SU-DHL-6 (cell line): ENCODE results near the gene CNTN6.

ENCODE experiments used
- H2AFZ ChIP-seq: fragments of 200-600 bp; sonication (generic); 2 replicates; pipeline ENCODE4 v1.6.1; 2014; ENCODE audit warnings: low read depth, mild to moderate bottlenecking, moderate library complexity, mixed read lengths, antibody characterized with exemption, low read length; ENCODE audit not compliant: severe bottlenecking
- H3F3A ChIP-seq: fragments of 200-600 bp; shearing (Covaris generic); 2 replicates; pipeline ENCODE4 v1.6.0; 2016; ENCODE audit warnings: antibody characterized with exemption, mild to moderate bottlenecking; ENCODE audit not compliant: insufficient read depth
- H3K27ac ChIP-seq: fragments of 200-600 bp; sonication (generic); 2 replicates; pipeline ENCODE4 v1.5.1; 2016; ENCODE audit warnings: low read depth, mild to moderate bottlenecking, low read length, moderate library complexity, mixed read lengths
- H3K27me3 ChIP-seq: fragments of 200-600 bp; sonication (generic), shearing (Covaris generic); 2 replicates; pipeline ENCODE4 v1.6.0; 2014; ENCODE audit warnings: mild to moderate bottlenecking, low read length
- H3K36me3 ChIP-seq: fragments of 200-600 bp; sonication (generic); 2 replicates; pipeline ENCODE4 v1.6.1; 2014; ENCODE audit warnings: mild to moderate bottlenecking, low read length, mixed read lengths
- H3K4me2 ChIP-seq: fragments of 300-600, 200-600 bp; shearing (Covaris generic), sonication (generic); 2 replicates; pipeline ENCODE4 v1.6.0; 2014; ENCODE audit warnings: low read length, low read depth, mild to moderate bottlenecking; ENCODE audit not compliant: poor library complexity, severe bottlenecking
- H3K4me3 ChIP-seq: fragments of 200-600 bp; sonication (generic); 2 replicates; pipeline ENCODE4 v1.5.1; 2014; ENCODE audit warnings: antibody characterized with exemption, low read length, mild to moderate bottlenecking, mixed read lengths; ENCODE audit not compliant: insufficient read depth, poor library complexity, severe bottlenecking
- H3K79me2 ChIP-seq: fragments of 200-600 bp; sonication (generic); 2 replicates; pipeline ENCODE4 v1.6.1; 2014; ENCODE audit warnings: mild to moderate bottlenecking, low read length, moderate library complexity; ENCODE audit not compliant: insufficient read depth
- H3K9ac ChIP-seq: fragments of 200-600 bp; sonication (generic); 2 replicates; pipeline ENCODE4 v1.7.0; 2014; ENCODE audit warnings: mild to moderate bottlenecking, low read length
- H3K9me2 ChIP-seq: fragments of 200-600 bp; sonication (generic); replicated peaks from 2 replicates; pipeline ENCODE4 v1.6.1; 2014; ENCODE audit warnings: low read length; ENCODE audit not compliant: insufficient read depth
- H3K9me3 ChIP-seq: fragments of 200-600 bp; sonication (generic); 2 replicates; pipeline ENCODE4 v1.6.1; 2014; ENCODE audit warnings: low read length, mixed read lengths; ENCODE audit not compliant: insufficient read depth
- H4K20me1 ChIP-seq: fragments of 200-600 bp; sonication (generic); 2 replicates; pipeline ENCODE4 v1.6.1; 2014; ENCODE audit warnings: low read depth, mild to moderate bottlenecking, antibody characterized with exemption, low read length, moderate library complexity, mixed read lengths
- CTCF ChIP-seq: fragments of 200-600 bp; sonication (generic); IDR thresholded peaks from one replicate; pipeline ENCODE4 v1.5.1; 2017; ENCODE audit warnings: antibody characterized with exemption, mild to moderate bottlenecking, low read length, moderate library complexity; ENCODE audit not compliant: insufficient read depth, poor library complexity, severe bottlenecking
- EZH2phosphoT487 ChIP-seq: fragments of 200-600 bp; sonication (generic), shearing (Covaris generic); conservative IDR thresholded peaks from 2 replicates; pipeline ENCODE4 v1.6.1; 2018; ENCODE audit warnings: mild to moderate bottlenecking, antibody characterized with exemption, low read length, moderate library complexity, mixed read lengths

The CNTN6 gene

GRCh38 chr3:1092771-1093170, at the start of gene CNTN6:
TSS of gene CNTN6 (plus strand) at chr3:1093024. CDS start at chr3:1148009, 54,985 bp downstream.
- H3K9me3 ChIP-seq = no peaks in the 10 kb centered on the region
- H3K27ac ChIP-seq = no peak within 1 kb of the TSS
- no peak within 1 kb of the TSS for H3K9ac ChIP-seq
- H3F3A ChIP-seq = no peaks in the 10 kb centered on the region
- no peak within 1 kb of the TSS for H3K4me2 ChIP-seq
- no peaks in the 10 kb centered on the region; the same call in 1 of the 2 replicates for H3K27me3 ChIP-seq
- H3K79me2 ChIP-seq = no peaks in the 10 kb centered on the region
- H3K9me2 ChIP-seq = no peaks in the 10 kb centered on the region
- no peak for TF ChIP-seq EZH2phosphoT487
- TF ChIP-seq CTCF = no peak
- H3K4me3 ChIP-seq = no peak within 1 kb of the TSS
- H3K36me3 ChIP-seq = no peaks in the 10 kb centered on the region
- no peaks in the 10 kb centered on the region for H4K20me1 ChIP-seq
- H2AFZ ChIP-seq = no peak within 1 kb of the TSS

DNA sequence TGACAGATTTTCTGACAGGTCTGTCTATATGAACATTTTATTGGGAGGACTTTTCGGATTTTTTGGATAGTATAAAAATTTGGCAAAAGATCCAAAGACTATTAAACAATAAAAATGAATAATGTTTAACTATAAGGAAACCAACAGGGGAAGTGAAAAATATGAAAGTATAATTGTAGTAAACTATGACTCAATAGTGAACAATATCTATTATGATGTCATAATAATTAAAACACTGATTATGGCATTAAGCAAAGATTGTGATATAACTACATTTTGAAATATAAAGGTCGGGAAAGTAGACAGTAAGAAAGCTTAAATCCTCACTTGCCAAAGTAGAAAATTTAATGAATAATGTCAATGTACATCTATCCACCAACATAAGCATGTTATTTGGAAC, 44.3 kb upstream of the CNTN6 start:
- no peak overlapping the region for H3K4me2 ChIP-seq
- H3K27me3 ChIP-seq = no peaks in the 10 kb centered on the region
- no peaks in the 10 kb centered on the region for H3F3A ChIP-seq
- H3K4me3 ChIP-seq = no peak overlapping the region
- no peak overlapping the region for H2AFZ ChIP-seq
- H4K20me1 ChIP-seq = no peaks in the 10 kb centered on the region
- H3K9me3 ChIP-seq = no peaks in the 10 kb centered on the region
- H3K9me2 ChIP-seq = no peaks in the 10 kb centered on the region
- no peaks in the 10 kb centered on the region; the same call in 1 of the 2 replicates for H3K36me3 ChIP-seq
- H3K79me2 ChIP-seq = no peaks in the 10 kb centered on the region
- no peak overlapping the region for H3K27ac ChIP-seq
- H3K9ac ChIP-seq = no peak overlapping the region
- no peak for TF ChIP-seq CTCF
- TF ChIP-seq EZH2phosphoT487 = no peak

- Histone ChIP-seq H3K27ac (no peak overlapping the region), H2AFZ (no peak overlapping the region), H3K36me3 (no peaks in the 10 kb centered on the region), H3F3A (no peaks in the 10 kb centered on the region), H3K9me2 (no peaks in the 10 kb centered on the region), H3K9ac (no peak overlapping the region), H3K4me2 (no peak overlapping the region), H3K27me3 (no peaks in the 10 kb centered on the region), H3K79me2 (no peaks in the 10 kb centered on the region), H4K20me1 (no peaks in the 10 kb centered on the region), H3K9me3 (no peaks in the 10 kb centered on the region), H3K4me3 (no peak overlapping the region)
- no peak for TF ChIP-seq EZH2phosphoT487
- TF ChIP-seq CTCF = no peak
Measured at GRCh38 chr3:1055870-1056269, 37.0 kb upstream of the CNTN6 start.

DNA sequence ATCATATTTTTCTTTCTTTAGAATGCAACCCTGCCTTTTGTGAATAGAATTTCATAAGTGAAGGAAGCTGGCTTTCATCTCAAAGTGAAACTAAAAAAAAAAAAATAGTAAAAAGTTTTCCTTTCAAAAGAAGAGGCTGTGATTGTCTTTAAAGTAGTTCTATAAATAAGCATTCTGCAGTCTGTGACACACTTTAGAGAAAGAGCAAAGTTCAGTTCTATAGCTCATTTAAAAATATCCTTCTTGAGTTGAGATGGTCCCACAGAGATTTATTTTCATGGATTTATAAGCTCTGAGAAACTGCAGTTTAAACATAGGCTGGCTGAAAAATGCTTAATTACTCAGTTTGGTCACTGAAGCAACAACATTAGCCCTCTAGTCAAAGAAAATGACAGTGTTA, 36.1 kb upstream of the CNTN6 start:
- Histone ChIP-seq H4K20me1 (no peaks in the 10 kb centered on the region), H3K79me2 (no peaks in the 10 kb centered on the region), H3K27ac (no peak overlapping the region), H3K9me3 (no peaks in the 10 kb centered on the region), H3F3A (no peaks in the 10 kb centered on the region), H3K27me3 (no peaks in the 10 kb centered on the region), H3K9me2 (no peaks in the 10 kb centered on the region), H2AFZ (no peak overlapping the region), H3K36me3 (no peaks in the 10 kb centered on the region), H3K4me3 (no peak overlapping the region), H3K9ac (no peak overlapping the region), H3K4me2 (no peak overlapping the region)
- TF ChIP-seq CTCF = no peak
- TF ChIP-seq EZH2phosphoT487 = no peak
